GM21786 (cell line): ENCODE data around the gene MS4A10.

Experiments
- ATAC-seq: cut with Tn5 transposase; IDR thresholded peaks from one replicate; pipeline ENCODE4 v1.9.1; 2021; ENCODE audit not compliant: unreplicated experiment

The MS4A10 gene

DNA sequence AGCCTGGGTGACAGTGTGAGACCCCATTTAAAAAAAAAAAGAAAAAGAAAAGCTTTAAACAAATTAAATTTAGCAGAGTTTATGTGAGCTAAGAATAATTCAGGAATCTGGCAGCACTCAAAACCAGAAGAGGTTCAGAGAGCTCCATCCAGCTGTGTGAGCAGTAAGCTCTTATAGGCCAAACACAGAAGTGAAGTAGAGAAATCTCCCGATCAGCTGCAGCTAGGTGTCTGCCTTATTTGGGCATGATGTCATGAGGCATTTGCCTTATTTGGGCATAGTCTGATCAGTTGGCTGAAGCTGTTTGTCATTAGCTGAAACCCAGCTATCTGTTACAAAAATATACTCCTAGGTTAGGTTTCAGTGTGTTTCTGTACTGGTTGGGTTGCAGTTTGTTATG is 20.3 kb upstream of the MS4A10 start:
- peak; percentile 32 for ATAC-seq

- no peak for ATAC-seq
These were observed 19.8 kb upstream of the MS4A10 start for GRCh38 chr11:60765355-60765754.

GRCh38 chr11:60766547-60766946 is 18.6 kb upstream of the MS4A10 start:
- ATAC-seq, result no peak

GRCh38 chr11:60767388-60767811 is 17.7 kb upstream of the MS4A10 start:
- no peak for ATAC-seq

- ATAC-seq, result no peak
These were observed 16.9 kb upstream of the MS4A10 start for GRCh38 chr11:60768202-60768601.

DNA sequence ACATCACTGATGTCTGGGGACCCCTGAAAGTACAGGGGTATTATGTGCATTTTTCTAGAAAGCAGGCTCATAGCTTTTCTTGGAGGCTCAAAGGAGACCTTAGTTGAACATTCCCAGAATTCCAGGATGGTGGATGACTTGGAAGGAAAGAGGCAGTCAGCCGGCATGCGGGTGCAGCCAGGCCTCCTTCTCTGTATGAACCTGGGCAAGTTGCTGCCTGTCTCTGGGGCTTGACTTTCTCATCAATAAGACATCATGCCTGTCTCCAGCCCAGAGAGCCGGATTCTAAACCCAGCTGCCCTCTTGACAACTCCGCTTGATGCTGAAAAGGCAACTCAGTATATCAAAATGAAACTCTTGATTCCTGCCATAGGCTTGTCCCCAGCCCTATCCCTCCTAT is 15.9 kb upstream of the MS4A10 start:
- no peak for ATAC-seq

DNA sequence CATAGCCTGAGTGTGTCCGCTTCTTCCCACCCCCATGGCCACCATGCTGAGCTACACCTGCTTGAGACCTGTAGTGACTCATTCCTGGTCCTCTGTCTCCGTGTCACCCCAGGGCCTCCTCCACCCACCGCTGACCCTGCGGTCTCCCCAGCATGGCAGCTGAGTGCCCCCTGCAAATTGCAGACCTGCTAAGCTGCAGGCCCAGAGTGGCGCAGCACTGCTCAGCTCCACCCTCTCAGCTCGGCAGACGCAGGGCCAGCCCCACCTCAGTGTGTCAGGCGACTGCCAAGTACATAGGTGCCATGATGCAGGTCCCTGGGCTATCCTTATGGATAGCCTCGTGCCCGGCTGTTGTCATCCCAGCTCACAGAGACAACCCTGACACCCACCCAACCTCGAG is 15.3 kb upstream of the MS4A10 start:
- no peak for ATAC-seq

DNA sequence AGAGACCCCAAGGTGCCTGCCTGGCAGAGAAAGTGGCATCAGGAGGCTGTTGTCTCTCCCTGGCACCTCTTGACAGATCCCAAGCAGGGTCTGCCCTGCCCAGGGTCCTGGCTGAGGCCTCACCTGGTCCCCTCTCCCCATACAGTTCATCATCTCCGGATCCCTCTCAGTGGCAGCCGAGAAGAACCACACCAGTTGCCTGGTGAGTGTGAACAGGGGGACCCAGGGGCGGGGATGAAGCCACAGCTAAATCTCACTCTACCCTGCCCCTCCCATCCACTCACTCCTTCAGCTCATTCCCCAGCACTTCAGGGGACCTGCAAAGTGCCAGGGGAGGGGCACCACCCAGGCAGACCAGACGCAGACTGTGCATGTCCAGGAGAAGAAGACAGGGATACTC is 14.0 kb upstream of the MS4A10 start:
- no peak for ATAC-seq

GRCh38 chr11:60771879-60772525 is 13.1 kb upstream of the MS4A10 start:
- no peak for ATAC-seq

DNA sequence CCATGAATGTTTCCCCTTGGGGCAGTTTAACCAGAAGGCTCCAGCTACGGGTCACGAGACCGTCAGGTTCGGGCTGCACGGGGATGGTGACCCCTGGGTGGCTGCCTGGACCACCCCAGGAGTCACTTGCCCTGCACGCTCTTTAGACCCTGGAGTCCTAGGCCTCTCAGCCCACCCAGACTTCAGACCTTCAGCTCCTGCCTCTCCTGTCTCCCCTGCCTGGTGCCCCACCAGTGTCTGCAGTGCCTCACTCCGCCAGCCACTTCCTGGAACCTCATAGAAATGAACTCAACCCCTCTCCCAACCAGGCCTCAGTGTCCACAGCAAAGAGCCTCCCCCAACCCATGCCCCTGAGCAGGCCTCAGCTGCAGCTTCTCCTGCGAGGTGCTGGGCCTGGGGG is 12.5 kb upstream of the MS4A10 start:
- no peak for ATAC-seq

DNA sequence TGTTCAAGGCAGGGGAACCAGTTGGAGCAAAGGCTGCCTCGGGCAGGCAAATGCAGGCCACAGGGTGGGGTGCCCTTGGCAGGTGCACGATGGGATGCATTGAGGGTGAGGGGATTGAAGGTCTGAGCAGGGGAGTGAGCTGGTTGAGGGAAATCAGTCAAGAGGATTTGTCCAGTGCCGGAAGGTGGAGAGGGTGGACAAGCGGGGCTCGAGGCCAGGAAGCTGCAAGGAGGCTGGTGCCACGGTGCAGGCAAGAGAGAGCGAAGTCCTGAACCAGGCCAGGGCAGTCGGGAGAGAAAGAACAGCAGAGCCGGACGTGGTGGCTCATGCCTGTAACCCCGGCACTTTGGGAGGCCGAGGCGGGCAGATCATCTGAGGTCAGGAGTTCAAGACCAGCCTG is 10.4 kb upstream of the MS4A10 start:
- no peak for ATAC-seq

GRCh38 chr11:60775420-60775961 is 9.6 kb upstream of the MS4A10 start:
- ATAC-seq, result peak; percentile 85

DNA sequence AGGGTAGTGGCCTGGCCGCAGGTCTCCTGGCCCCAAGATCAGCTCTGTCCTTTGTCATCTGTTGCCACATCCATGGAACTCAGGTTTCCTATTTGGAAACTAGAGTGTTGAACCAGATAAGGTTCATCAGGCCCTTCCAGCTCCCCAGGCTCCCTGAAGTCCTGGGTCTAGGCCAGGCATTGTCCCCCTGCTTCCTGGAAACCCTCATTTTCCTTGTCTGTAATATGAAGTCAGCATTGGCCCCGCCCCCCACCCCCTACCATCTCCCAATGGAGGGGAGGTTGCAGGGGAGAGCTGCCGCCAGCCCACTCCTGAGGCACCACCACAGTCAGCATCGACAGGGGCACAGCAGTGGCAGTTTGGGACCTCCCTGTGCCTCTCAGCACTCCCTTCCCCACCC is 9.0 kb upstream of the MS4A10 start:
- no peak for ATAC-seq

- ATAC-seq, result no peak
These were observed 8.0 kb upstream of the MS4A10 start for GRCh38 chr11:60777106-60777505.

- no peak for ATAC-seq
These were observed 7.6 kb upstream of the MS4A10 start for GRCh38 chr11:60777572-60777971.

DNA sequence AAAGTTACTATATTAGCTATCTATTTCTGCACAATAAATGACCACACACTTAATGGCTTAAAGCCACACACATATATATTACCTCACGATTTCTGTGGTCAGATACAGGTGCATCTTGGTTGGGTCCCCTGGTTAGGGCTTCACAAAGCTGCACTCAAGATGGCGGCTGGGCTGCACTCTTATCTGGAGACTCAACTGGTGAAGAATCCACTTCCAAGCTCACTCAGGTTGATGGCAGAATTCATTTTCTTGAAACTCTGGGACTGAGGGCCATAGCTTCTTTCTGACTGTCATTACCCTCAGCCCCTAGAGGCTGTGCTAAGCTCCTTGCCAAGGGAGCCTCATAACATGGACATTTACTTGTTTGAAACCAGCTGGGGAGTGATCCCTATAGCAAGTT is 5.1 kb upstream of the MS4A10 start:
- no peak for ATAC-seq

- no peak for ATAC-seq
These were observed 4.4 kb upstream of the MS4A10 start for GRCh38 chr11:60780774-60781173.

- no peak for ATAC-seq
These were observed 3.7 kb upstream of the MS4A10 start for GRCh38 chr11:60781286-60781980.

DNA sequence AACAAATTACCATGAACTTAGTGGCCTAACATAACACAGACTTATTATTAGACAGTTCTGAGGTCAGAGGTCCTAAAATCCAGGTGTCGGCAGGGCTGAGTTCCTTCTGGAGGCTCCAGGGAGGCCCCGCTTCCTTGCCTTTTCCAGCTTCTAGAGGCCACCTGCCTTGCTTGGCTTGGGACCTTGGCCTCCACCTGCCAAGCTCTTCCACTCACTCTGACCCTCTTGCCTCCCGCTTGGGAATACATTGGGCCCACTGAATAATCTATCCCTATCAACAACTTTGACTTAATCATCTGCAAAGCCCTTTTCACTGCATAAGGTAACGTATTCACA is 3.2 kb upstream of the MS4A10 start:
- ATAC-seq, result no peak

GRCh38 chr11:60782393-60783140 is 2.6 kb upstream of the MS4A10 start:
- ATAC-seq, result no peak

- ATAC-seq, result no peak
These were observed 2.0 kb upstream of the MS4A10 start for GRCh38 chr11:60783141-60783484.

DNA sequence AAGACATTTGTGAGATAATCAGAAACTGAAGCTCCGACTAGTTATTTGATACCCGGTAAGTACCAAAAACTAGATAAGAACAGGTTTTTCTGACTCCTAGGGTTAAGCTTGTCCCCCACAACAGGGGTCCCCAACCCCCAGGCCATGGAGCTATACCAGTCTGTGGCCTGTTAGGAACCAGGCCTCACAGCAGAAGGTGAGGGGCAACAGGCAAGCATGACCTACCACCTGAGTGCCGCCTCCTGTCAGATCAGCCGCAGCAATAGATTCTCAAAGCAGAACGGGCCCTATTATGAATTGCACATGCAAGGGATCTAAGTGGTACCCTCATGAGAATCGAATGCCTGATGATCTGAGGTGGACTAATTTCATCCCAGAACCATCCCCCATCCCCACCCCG is 1.2 kb upstream of the MS4A10 start:
- ATAC-seq, result no peak
